Adrenal gland (tissue), 12 donors: ENCODE measurements around the gene FAM184B. TPM values are rescaled to one million over a fixed set of nuclear protein-coding genes. Genes with fewer than 3 reads are reported as not detected.
A peak's percentile ranks its signal among the peaks of the same experiment; 100 is the strongest.

Source experiments
- DNase-seq, 7 donors: peaks; one replicate each; pipeline ENCODE4 v3.0.0-alpha.2; 2019 to 2020
- H3K27ac ChIP-seq, 5 donors: fragments of 200-600 bp; sonication (generic) in 4 of 5; 1 replicate in 3 of 5; 2 replicates in 2 of 5; pipeline versions ENCODE4 v1.5.1 to v1.8.0; 2016 to 2020; ENCODE audit warnings: mild to moderate bottlenecking in 1 of 5
- H3K27me3 ChIP-seq: fragments of 200-600 bp; 2 replicates; pipeline ENCODE4 v1.8.0; 2021
- H3K36me3 ChIP-seq, 2 donors: fragments of 200-600 bp; replicated peaks in 1 of 2; 1 replicate in 1 of 2; 2 replicates in 1 of 2; pipeline versions ENCODE4 v1.5.1 to v1.8.0; 2018 to 2022
- H3K4me1 ChIP-seq, 2 donors: fragments of 200-600 bp; replicated peaks in 1 of 2; 1 replicate in 1 of 2; 2 replicates in 1 of 2; pipeline versions ENCODE4 v1.5.1 to v1.8.0; 2018 to 2021
- H3K4me3 ChIP-seq, 4 donors: fragments of 200-600 bp; sonication (generic) in 3 of 4; one replicate each; pipeline ENCODE4 v1.5.1; 2016 to 2018
- H3K9me3 ChIP-seq, 3 donors: fragments of 200-600 bp; sonication (generic) in 1 of 3; replicated peaks in 1 of 3; 1 replicate in 2 of 3; 2 replicates in 1 of 3; pipeline versions ENCODE4 v1.5.1 to v1.8.0; 2016 to 2021
- CTCF ChIP-seq, 6 experiments: fragments of 450-650 bp in 4 of 6; fragments of 200-600 bp in 2 of 6; sonication (generic) in 1 of 6; IDR thresholded peaks; 1 replicate in 5 of 6; 2 replicates in 1 of 6; pipeline versions ENCODE4 v1.5.1 to v1.8.0; 2016 to 2021; ENCODE audit warnings: antibody characterized with exemption in 6 of 6, mild to moderate bottlenecking in 2 of 6, moderate library complexity in 1 of 6
- POLR2A ChIP-seq, 2 donors: fragments of 450-650 bp; IDR thresholded peaks; one replicate each; pipeline ENCODE4 v1.6.1; 2017; ENCODE audit warnings: antibody characterized with exemption in 2 of 2, mild to moderate bottlenecking in 2 of 2, moderate library complexity in 1 of 2
- WGBS, 4 donors: extraction: QIAGEN DNeasy Blood & Tissue Kit in 2 of 4; methylation state at CpG; one replicate each; pipeline versions ENCODE4 v1.1.5 to v1.1.7; 2013 to 2017; 5-methylcytosine and 5-hydroxymethylcytosine counted together
- intact Hi-C, 2 donors: fragments of 100-400 bp; cut with DNase I; formaldehyde crosslinking; loops; one replicate each; pipeline versions ENCODE4 v1.14.1 to v1.15.0; 2022 to 2023
- polyA plus RNA-seq, 3 donors: library from polyadenylated mRNA; stranded (reverse); fragments of 200-250 nt in 2 of 3; fragments of 350-450 nt in 1 of 3; fragmentation: Illumina TruSeq in 1 of 3; extraction: RNeasy Lipid Tissue Mini Kit (QIAGEN cat#74804) in 1 of 3; gene quantifications; one replicate each; pipeline ENCODE4 v1.2.3, GENCODE V29; 2013 to 2014
- total RNA-seq, 9 donors: library from RNA; depleted of rRNA in 4 of 9; stranded (reverse); fragments of >200 nt in 4 of 9; fragments of 120-200 nt in 1 of 9; fragmentation: NEBNext Ultra II Directional in 1 of 9; extraction: Animal tissue kit (Norgen Biotek cat#: 25700) in 1 of 9; gene quantifications; one replicate each; pipeline versions ENCODE4 v1.1.0 to v1.2.4, GENCODE V29; 2013 to 2023
- donor health status: healthy with polysubstance abuse.
- donor health status: Bipolar disorder and iron deficiency.
- donor health status: DM: yes; HTN: yes; CAD: no.
- donor health status: DM: no; HTN: no; CAD: no.
- donor health status: DM: no; HTN: no; CAD: no.
- donor health status: DM: yes; HTN: yes; CAD: no.

FAM184B gene
- total and polyA plus RNA-seq, 12 donors, result under 0.01 to 0.17 (median 0.08) TPM; not detected in 5

GRCh38 chr4:17599826-17600225 is 181.6 kb downstream of the FAM184B start:
- H3K4me1 ChIP-seq, result no peaks in the 10 kb centered on the region
- TF ChIP-seq POLR2A (IDR thresholded peaks at IDR 0.05) (no peak), CTCF (IDR thresholded peaks at IDR 0.05) (no peak)
- no peaks in the 10 kb centered on the region for H3K9me3 ChIP-seq
- intact Hi-C loops, result no loop called here
- 53 to 100% (median 95%) methylated on average over 1 of the region's 1 CpG for WGBS, 4 donors
- no peak overlapping the region for H3K4me3 ChIP-seq
- no peaks in the 10 kb centered on the region for H3K27me3 ChIP-seq
- no peak overlapping the region for H3K27ac ChIP-seq
- no peak for DNase-seq
- peaks cover 0 to 83% of the 10 kb centered on the region in 2 donors for H3K36me3 ChIP-seq

- Histone ChIP-seq H3K4me1 (no peaks in the 10 kb centered on the region), H3K36me3 (peaks cover 0 to 87% of the 10 kb centered on the region in 2 donors), H3K9me3 (no peaks in the 10 kb centered on the region), H3K4me3 (no peak overlapping the region), H3K27ac (no peak overlapping the region), H3K27me3 (no peaks in the 10 kb centered on the region)
- intact Hi-C loops, result no loop called here
- TF ChIP-seq POLR2A (IDR thresholded peaks at IDR 0.05) (no peak), CTCF (IDR thresholded peaks at IDR 0.05) (no peak)
- WGBS, 4 donors, result 64 to 83% (median 79%) methylated on average over 7 of the region's 7 CpGs
- DNase-seq, result no peak
Measured at GRCh38 chr4:17597517-17597916, 183.9 kb downstream of the FAM184B start.

GRCh38 chr4:17595471-17596005 is 185.9 kb downstream of the FAM184B start:
- WGBS, 4 donors, result 70 to 81% (median 77%) methylated on average over 6 of the region's 6 CpGs
- no peaks in the 10 kb centered on the region for H3K9me3 ChIP-seq
- peak in 2 of 7 donors; percentile 23 to 28 for DNase-seq
- H3K4me1 ChIP-seq, result no peaks in the 10 kb centered on the region
- intact Hi-C loops, result no loop called here
- H3K36me3 ChIP-seq, result peaks cover 0 to 84% of the 10 kb centered on the region in 2 donors
- no peaks in the 10 kb centered on the region for H3K27me3 ChIP-seq
- TF ChIP-seq CTCF (IDR thresholded peaks at IDR 0.05) (no peak), POLR2A (IDR thresholded peaks at IDR 0.05) (no peak)
- H3K4me3 ChIP-seq, result no peak overlapping the region
- H3K27ac ChIP-seq, result no peak overlapping the region

- H3K4me1 ChIP-seq, result no peaks in the 10 kb centered on the region
- WGBS, 4 donors, result 94 to 99% (median 94%) methylated on average over 3 of the region's 3 CpGs
- no peaks in the 10 kb centered on the region for H3K27me3 ChIP-seq
- no peak overlapping the region for H3K27ac ChIP-seq
- peaks cover 0 to 85% of the 10 kb centered on the region in 2 donors for H3K36me3 ChIP-seq
- no peak overlapping the region for H3K4me3 ChIP-seq
- TF ChIP-seq POLR2A (IDR thresholded peaks at IDR 0.05), result no peak
- TF ChIP-seq CTCF (IDR thresholded peaks at IDR 0.05), result no peak
- no peak for DNase-seq
- intact Hi-C loops, result no loop called here
- no peaks in the 10 kb centered on the region for H3K9me3 ChIP-seq
Measured at GRCh38 chr4:17589355-17589754, 192.1 kb downstream of the FAM184B start.
